NCI-H748 treated with DMSO at 0.1 percent for 48 hours (cell line): ENCODE data around the gene SPRR2A.
"Not testable (repeated sequence)": the region's sequence is repeated elsewhere in the genome, so short reads cannot be mapped to it uniquely, and the experiment has no call there.

Source experiments
- DNase-seq: peaks from one replicate; lab custom pipeline; 2025; lab: John Stamatoyannopoulos, UW

SPRR2A gene

DNA sequence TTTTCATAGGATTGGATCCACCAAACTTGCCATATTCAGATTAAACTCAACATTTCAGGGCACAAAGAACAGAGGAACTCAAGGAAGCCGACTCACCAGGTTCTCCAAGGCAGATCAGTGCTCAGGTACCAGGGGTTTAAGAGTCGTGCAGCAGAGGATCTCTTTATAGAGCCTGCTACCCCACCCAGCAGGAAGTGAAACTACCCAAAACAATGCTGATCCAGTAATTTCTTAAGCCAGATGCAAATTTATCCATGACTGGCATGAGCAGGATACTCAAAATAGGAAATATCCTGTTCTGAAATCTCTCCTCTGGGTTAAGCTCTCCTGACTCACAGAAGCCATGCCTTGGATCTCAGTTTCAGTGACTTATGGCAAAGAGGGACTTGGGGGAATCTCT lies at the start of gene SPRR2A:
SPRR2A (minus strand) TSS at position 138 of the 400 bp plus-strand sequence. CDS start 777 bp downstream, outside the sequence.
- no peak for DNase-seq

DNA sequence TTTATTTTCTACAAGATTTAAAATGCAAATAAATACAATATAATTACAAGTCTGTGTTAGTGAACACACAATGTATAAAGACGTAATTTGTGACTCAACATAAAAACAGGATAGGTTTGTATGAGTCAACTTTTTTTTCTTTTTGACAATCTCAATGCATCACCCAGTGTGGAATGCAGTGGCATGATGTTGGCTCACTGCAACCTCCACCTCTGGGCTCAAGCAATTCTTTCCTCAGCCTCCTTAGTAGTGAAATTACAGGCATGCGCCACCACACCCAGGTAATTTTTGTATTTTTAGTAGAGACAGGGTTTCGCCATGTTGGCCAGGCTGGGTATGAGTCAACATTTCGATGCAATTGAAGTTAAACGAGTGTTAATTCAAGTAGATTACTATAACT lies 42.9 kb upstream of the SPRR2A start:
- DNase-seq, result no peak

DNA sequence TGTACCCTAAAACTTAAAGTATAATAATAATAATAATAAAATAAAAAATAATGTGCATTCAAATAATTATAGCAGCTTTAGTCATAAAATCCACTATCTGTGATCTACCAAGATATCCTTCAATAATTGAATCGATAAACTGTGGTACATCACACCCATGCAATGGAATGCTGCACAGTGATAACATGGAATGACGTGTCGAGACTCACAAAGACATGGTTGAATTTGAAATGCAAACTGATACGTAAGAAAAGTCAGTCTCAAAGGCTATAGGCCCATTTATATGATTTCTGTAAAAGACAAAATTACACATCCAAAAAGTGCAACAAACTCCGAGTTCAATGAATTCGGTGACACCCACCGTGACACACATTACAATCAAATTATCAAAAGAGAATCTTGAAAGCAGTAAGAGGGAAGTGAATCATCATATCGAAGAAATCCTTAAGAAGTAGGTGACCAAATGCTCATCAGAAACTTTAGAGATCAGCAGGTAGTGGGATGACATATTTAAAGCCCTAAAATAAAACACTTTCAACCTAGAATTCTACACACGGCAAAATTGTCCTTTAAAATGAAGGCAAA lies 42.2 kb upstream of the SPRR2A start:
- DNase-seq, result no peak

GRCh38 chr1:153095764-153096163 lies 38.5 kb upstream of the SPRR2A start:
- no peak for DNase-seq

DNA sequence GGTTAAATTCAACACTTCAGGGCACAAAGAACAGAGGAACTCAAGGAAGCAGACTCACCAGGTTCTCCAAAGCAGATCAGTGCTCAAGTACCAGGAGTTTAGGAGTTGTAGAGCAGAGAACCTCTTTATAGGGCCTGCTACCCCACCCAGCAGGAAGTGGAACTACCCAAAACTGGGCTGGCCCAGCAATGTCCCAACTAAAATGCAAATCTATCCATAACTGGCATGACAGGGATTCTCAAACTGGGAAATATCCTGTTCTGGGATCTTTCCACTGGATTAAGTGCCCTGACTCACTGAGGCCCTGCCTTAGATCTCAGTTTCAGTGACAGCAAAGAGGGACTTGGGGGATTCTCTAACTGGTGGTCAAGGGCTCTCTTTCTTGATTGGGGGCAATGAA lies 37.1 kb upstream of the SPRR2A start, which contains the start of gene SPRR2E:
SPRR2E (minus strand) TSS at position 101 of the 400 bp plus-strand sequence. CDS start 775 bp downstream, outside the sequence.
- DNase-seq, result no peak

DNA sequence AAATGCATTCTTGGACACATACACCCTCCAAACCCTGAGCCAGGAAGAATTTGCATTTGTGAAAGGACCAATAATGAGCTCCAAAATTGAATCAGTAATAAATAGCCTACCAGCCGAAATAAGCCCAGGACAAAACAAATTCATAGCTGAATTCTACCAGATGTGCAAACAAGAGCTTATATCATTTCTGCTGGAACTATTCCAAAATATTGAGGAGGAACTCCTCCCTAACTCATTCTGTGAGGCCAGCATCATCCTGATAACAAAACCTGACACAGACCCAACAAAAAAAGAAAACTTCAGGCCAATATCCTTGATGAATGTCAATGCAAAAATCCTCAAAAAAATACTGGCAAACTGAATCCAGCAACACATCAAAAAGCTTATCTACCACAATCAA lies 30.3 kb upstream of the SPRR2A start:
- DNase-seq, result no peak

GRCh38 chr1:153081736-153082135 lies 24.4 kb upstream of the SPRR2A start:
- DNase-seq, result no peak

- no peak for DNase-seq
These were observed 15.8 kb upstream of the SPRR2A start for GRCh38 chr1:153072806-153073726.

DNA sequence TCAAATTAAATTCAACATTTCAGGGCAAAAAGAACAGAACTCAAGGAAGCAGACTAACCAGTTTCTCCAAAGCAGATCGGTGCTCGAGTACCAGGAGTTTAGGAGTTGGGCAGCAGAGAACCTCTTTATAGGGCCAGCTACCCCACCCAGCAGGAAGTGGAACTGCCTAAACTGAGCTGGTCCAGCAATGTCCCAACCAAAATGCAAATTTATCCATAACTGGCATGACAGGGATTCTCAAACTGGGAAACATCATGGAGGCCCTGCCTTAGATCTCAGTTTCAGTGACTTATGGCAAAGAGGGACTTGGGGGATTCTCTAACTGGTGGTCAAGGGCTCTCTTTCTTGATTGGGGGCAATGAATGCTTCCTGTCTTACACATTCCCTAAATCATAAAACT lies 14.2 kb upstream of the SPRR2A start, which contains the start of gene SPRR2B:
SPRR2B (minus strand) TSS at position 101 of the 400 bp plus-strand sequence. CDS start 772 bp downstream, outside the sequence.
- DNase-seq, result no peak

DNA sequence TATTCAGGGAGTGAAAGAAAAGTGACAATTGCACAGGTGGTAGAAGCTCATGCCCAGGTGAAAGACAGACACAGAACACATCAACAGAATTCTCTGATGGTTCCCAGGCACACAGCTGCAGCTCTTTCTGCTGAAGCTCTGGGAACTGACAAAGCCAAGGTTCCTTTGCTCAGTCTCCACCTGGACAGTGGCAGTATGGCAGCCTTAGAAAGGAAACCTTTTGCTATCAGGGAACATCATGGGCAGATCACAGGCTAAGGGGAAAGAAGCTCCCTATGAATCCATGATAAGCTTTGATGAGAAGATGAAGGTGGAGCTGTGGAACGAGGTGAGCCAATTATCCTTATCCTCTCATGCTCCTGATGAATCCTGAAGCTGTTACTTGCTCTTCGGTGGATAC lies 12.9 kb upstream of the SPRR2A start:
- DNase-seq, result no peak

DNA sequence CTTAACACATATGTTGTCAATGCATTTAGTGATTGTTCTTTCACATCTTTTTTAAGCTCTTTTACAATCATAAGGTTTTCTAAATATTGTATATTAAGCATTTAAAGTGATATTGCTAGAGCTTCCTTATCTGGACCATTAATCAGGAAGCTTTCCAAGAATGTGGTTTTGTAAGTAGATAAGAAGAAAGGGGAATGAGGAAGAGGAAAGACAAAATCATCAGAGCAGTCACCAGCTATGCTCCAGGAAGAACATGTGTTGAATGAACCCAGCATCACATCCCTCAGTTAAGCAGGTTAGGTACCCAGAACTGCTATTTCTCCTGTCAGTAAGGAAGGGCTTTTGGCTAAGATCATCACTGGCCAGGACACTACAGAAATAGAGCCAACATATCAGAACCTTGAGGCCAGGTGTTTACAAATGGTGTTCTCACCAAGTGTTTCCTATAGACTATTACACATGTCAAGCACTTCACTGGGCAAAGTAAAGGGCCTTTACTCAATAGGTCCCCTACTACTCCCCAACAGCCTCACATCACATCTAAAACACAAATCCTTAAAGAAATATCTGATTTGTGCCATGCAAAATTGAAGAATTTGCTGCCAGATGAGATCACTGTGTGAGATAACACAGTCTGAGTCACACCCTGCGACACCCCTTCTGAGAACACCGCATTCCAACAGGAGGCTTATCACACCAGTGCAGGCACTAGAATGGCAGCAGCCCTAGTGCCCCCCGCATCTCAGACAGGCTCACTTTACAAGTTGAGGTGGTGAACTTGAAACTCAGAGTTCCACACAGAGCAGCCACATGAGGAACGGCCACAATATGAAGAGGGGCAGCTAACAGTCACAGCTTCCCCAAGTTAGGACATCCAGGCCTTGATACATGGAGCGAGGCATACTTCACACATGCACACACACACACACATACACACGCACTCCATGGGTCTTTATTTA lies 1.8 kb upstream of the SPRR2A start:
- no peak for DNase-seq

DNA sequence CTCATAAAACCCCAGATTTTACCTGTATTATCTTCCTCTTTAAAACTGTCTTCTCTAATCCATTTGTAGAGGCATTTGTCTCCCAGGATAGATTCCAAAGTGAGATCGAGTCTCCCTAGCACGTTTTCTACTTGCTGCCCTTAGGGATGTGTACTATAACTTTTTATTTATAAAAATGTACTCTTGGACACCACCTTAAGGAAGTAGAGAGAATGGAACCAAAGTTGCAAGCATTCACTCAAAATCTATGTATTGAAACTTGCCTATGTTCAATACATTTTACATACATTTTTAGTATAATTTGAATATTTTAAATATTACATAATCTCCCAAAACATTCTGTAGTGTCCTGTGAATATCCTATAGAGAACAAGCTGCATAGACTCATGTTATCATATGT lies 842 bp upstream of the SPRR2A start:
- no peak for DNase-seq

- DNase-seq, result not testable (repeated sequence)
These were observed 1.2 kb downstream of the SPRR2A start for GRCh38 chr1:153056111-153056510.

- DNase-seq, result no peak
These were observed 8.1 kb downstream of the SPRR2A start for GRCh38 chr1:153049211-153049610.

DNA sequence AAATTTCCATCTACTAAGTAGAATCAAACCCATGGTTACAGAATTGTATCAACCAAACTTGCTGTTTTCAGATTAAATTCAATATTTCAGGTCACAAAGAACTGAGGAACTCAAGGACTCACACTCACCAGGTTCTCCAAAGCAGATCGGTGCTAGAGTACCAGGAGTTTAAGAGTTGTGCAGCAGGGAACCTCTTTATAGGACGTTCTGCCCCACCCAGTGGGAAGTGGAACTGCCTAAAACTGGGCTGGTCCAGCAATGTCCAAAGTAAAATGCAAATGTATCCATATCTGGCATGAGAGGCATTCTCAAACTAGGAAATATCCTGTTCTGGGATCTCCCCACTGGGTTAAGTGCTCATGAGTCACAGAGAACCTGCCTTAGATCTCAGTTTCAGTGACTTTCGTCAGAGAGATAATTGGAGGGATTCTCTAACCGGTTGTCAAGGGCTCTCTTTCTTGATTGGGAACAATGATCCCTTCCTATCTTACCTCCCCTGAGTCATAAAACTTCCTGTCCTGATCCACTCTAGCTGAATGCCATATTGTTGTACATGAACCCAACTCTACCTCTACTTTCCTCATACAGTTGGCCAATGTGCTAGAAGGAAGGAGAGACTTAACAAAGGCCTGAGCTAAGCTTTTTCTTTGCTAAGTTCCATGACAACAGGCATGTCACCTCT lies 16.2 kb downstream of the SPRR2A start, which contains the start of gene SPRR2D:
SPRR2D (minus strand) TSS at position 171 of the 682 bp plus-strand sequence. CDS start 774 bp downstream, outside the sequence.
- no peak for DNase-seq

DNA sequence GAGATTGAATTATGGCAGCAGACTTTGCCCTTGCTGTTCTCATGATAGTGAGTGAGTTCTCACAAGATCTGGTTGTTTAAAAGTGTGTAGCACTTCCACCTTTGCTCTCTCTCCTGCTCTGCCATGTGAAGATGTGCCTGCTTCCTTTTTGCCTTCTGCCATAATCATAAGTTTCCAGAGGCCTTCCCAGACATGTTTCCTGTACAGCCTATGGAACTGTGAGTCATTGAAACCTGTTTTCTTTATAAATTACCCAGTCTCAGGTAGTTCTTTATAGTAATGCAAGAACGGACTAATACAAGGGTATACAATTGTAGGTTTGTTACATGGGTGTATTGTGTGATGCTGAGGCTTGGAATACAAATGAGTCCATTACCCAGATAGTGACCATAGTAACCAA lies 22.1 kb downstream of the SPRR2A start:
- DNase-seq, result no peak

DNA sequence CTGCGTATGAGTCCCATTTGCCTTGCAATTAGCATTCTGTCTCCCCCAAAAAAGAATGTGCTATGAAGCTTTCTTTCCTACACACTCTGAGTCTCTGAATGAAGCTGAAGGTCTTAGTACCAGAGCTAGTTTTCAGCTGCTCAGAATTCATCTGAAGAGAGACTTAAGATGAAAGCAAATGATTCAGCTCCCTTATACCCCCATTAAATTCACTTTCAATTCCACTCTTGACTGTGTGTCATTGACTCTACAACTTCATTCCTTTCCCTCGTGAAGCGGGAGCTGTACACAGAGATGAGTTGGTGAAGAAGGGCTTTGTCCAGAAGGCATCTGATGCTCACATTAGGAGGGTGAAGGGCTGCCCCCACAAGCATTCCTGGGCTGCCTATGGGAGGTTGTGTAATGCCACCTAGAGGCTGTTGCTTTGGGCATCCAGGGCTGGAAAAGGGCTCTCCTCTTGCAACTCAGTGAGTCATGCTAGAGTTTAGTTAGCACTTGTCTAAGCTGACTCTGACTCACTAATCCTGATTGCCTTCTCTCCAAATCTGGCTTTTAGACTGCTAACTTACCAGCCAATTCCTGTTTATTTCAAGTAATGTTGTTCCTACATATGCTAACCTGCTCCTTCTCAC lies 24.5 kb downstream of the SPRR2A start:
- no peak for DNase-seq

DNA sequence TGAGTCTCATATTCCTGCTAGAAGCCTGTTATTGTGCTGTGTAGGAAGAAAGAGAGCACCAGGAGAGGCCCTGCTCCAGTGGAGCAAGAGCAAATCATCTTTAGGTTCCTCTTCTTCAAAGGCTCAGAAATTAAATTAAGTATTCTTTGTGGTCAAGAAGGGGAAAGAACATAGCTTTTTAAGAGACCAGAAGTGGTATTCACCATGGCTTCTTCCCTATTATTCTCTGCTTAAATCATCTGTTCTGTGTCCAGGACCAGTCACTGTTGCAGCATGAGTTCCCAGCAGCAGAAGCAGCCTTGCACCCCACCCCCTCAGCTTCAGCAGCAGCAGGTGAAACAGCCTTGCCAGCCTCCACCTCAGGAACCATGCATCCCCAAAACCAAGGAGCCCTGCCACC lies 25.2 kb downstream of the SPRR2A start:
- DNase-seq, result no peak

DNA sequence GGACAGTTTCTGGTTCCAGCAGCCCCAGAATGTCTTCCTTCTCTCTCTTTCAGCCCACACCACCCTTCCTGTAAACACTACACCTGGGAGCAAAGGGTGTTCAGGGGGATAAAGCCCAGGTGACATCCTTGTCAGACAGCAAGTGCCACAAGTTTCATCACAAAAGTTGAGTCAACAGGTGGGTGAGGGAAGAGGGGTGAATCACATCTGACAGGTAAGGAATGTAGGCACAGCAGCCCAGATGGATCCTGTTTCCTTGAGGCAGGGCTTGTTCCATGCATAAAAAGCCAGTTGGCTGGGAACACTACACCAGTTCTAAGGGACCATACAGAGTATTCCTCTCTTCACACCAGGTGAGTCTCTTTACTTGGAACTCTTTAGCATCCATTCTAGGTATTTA lies 26.4 kb downstream of the SPRR2A start, which contains the start of gene SPRR1B:
SPRR1B (plus strand) TSS at position 309 of the 400 bp plus-strand sequence. CDS start 1,143 bp downstream, outside the sequence.
- no peak for DNase-seq

DNA sequence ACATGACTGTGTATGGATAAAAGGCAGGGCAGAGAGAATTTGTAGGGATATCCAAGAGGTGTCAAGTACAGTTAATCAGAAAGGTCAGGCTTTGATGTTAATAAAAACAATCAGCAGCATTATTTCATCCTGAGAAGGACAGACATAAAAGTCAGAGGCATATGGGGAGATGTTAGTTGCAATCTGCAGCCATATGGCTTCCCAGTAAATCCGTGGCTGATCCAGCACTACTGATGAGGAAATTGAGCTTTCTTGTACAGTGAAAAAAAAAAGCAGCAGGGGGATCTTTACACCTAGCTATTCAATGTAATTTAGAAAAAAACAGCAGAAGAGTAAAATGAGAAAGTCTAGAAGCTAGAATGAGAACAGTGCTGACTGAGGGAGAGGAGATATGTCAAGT lies 28.5 kb downstream of the SPRR2A start:
- DNase-seq, result no peak

GRCh38 chr1:153025797-153026196 lies 31.5 kb downstream of the SPRR2A start:
- no peak for DNase-seq
